H1 (cell line): ENCODE data around the gene ZNF407.

ENCODE experiments used
- EZH2 ChIP-seq: fragments of 200-600 bp; sonication (generic); IDR thresholded peaks from 2 replicates; pipeline ENCODE4 v1.7.1; 2012; ENCODE audit warnings: low read depth, mild to moderate bottlenecking, moderate library complexity, low read length, inconsistent platforms; ENCODE audit not compliant: severe bottlenecking
- KDM4A ChIP-seq: IDR thresholded peaks from one replicate; pipeline ENCODE4 v1.7.1; 2012; ENCODE audit warnings: low read depth, mild to moderate bottlenecking, moderate library complexity, low read length, inconsistent platforms; ENCODE audit not compliant: severe bottlenecking
- RFX5 ChIP-seq: IDR thresholded peaks from 2 replicates; pipeline ENCODE4 v1.6.1; 2011; ENCODE audit warnings: low read depth, low read length, improper control_type of control experiment, borderline replicate concordance
- SIN3A ChIP-seq, 2 experiments: IDR thresholded peaks in 1 of 2; conservative IDR thresholded peaks in 1 of 2; 2 replicates each; pipeline ENCODE4 v1.6.1; 2011 to 2012; ENCODE audit warnings: low read length in 2 of 2, improper control_type of control experiment in 1 of 2, low read depth in 1 of 2, mild to moderate bottlenecking in 1 of 2
- TF ChIP-seq, protein P1 (sequence below), 3 experiments: IDR thresholded peaks; 1 replicate in 2 of 3; 2 replicates in 1 of 3; pipeline versions ENCODE4 v1.5.1 to v1.6.1; 2011; ENCODE audit warnings: low read length in 3 of 3, mild to moderate bottlenecking in 3 of 3, inconsistent platforms in 2 of 3, low read depth in 1 of 3, moderate library complexity in 1 of 3; ENCODE audit not compliant: insufficient read depth in 1 of 3; ENCODE audit errors: control extremely low read depth in 1 of 3
- TF ChIP-seq, protein P2 (sequence below): IDR thresholded peaks from 2 replicates; pipeline ENCODE4 v1.6.1; 2011; ENCODE audit warnings: low read depth, mild to moderate bottlenecking, low read length; ENCODE audit not compliant: insufficient read depth
- TF ChIP-seq, protein P3 (sequence below): IDR thresholded peaks from 2 replicates; pipeline ENCODE4 v1.6.1; 2012; ENCODE audit warnings: inconsistent platforms

DNA sequence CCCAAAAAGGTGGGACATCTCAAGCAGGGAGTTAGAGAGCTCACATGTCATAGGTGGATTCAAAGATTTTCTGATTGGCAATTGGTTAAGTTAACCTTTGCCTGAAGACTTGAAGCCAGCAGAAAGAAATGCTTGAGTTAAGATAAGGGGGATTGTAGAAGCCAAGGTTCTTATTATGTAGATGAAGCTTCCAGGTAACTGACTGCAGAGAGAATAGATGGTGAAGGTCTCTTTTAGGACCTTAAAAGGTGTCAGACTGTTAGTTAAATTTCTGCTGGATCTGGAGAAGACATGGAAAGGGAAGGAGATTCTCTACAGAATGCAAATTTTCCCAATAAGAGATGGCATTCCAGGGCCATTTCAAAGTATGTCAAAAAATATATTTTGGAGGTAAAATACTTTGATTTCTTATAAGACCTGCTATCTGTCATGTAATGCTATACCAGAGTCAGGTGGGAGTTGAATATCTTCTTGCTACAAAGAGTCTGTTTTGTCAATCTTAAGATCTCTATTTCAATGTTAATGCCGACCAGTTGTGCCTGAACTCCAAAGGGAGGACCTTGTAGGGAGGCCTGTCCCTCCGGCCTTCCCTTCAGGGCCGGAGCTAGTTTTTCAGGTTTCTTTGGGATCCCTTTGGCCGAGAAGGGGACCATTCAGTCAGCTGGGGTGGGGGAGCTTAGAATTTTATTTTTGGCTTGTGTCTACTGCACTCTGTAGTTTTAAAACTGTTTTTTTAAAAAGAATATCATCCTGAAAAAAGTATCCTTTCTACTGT, 330.7 kb downstream of the ZNF407 start:
- TF ChIP-seq, protein P1, sequence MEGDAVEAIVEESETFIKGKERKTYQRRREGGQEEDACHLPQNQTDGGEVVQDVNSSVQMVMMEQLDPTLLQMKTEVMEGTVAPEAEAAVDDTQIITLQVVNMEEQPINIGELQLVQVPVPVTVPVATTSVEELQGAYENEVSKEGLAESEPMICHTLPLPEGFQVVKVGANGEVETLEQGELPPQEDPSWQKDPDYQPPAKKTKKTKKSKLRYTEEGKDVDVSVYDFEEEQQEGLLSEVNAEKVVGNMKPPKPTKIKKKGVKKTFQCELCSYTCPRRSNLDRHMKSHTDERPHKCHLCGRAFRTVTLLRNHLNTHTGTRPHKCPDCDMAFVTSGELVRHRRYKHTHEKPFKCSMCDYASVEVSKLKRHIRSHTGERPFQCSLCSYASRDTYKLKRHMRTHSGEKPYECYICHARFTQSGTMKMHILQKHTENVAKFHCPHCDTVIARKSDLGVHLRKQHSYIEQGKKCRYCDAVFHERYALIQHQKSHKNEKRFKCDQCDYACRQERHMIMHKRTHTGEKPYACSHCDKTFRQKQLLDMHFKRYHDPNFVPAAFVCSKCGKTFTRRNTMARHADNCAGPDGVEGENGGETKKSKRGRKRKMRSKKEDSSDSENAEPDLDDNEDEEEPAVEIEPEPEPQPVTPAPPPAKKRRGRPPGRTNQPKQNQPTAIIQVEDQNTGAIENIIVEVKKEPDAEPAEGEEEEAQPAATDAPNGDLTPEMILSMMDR (IDR thresholded peaks at IDR 0.05; ENCODE audit: control extremely low read depth in 1 of 3, insufficient read depth in 1 of 3, low read depth in 1 of 3, low read length in 3 of 3), result no peak
- TF ChIP-seq, protein P2, sequence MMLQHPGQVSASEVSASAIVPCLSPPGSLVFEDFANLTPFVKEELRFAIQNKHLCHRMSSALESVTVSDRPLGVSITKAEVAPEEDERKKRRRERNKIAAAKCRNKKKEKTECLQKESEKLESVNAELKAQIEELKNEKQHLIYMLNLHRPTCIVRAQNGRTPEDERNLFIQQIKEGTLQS, result no peak
- TF ChIP-seq, protein P3, sequence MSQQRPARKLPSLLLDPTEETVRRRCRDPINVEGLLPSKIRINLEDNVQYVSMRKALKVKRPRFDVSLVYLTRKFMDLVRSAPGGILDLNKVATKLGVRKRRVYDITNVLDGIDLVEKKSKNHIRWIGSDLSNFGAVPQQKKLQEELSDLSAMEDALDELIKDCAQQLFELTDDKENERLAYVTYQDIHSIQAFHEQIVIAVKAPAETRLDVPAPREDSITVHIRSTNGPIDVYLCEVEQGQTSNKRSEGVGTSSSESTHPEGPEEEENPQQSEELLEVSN, result no peak
- TF ChIP-seq EZH2 (no peak), KDM4A (no peak), SIN3A (conservative IDR thresholded peaks at IDR 0.05 in 1 of 2, IDR thresholded peaks at IDR 0.05 in 1 of 2; ENCODE audit: low read depth in 1 of 2, low read length in 2 of 2) (no peak), RFX5 (no peak)
